Astrocyte of the cerebellum (primary cell): ENCODE results near the gene DOK5.

Experiments used
- DNase-seq: peaks from one replicate; pipeline ENCODE4 v3.0.0-alpha.2; 2011; ENCODE audit warnings: low read depth
- H3K4me3 ChIP-seq: 2 replicates; pipeline ENCODE4 v1.5.1; 2011; ENCODE audit warnings: mild to moderate bottlenecking, low read depth, low read length, moderate library complexity
- in situ Hi-C: cut with HindIII; loops from 2 replicates; pipeline ENCODE4 v1.10.0; 2017; ENCODE audit warnings: low sequenced_read_pairs
- TF ChIP-seq, protein P1 (sequence below): IDR thresholded peaks from 2 replicates; pipeline ENCODE4 v1.5.1; 2012; ENCODE audit warnings: low read length, low read depth, moderate library complexity, mild to moderate bottlenecking; ENCODE audit errors: missing control alignments

The DOK5 gene

GRCh38 chr20:54648421-54649142 is 173.2 kb downstream of the DOK5 start:
- in situ Hi-C loops, result loop anchor here (25.0 kb wide), 1 partner anchor 411 kb away; no protein-coding TSS in a partner anchor
- no peak for DNase-seq
- H3K4me3 ChIP-seq, result no peak overlapping the region
- TF ChIP-seq, protein P1, sequence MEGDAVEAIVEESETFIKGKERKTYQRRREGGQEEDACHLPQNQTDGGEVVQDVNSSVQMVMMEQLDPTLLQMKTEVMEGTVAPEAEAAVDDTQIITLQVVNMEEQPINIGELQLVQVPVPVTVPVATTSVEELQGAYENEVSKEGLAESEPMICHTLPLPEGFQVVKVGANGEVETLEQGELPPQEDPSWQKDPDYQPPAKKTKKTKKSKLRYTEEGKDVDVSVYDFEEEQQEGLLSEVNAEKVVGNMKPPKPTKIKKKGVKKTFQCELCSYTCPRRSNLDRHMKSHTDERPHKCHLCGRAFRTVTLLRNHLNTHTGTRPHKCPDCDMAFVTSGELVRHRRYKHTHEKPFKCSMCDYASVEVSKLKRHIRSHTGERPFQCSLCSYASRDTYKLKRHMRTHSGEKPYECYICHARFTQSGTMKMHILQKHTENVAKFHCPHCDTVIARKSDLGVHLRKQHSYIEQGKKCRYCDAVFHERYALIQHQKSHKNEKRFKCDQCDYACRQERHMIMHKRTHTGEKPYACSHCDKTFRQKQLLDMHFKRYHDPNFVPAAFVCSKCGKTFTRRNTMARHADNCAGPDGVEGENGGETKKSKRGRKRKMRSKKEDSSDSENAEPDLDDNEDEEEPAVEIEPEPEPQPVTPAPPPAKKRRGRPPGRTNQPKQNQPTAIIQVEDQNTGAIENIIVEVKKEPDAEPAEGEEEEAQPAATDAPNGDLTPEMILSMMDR, result no peak

DNA sequence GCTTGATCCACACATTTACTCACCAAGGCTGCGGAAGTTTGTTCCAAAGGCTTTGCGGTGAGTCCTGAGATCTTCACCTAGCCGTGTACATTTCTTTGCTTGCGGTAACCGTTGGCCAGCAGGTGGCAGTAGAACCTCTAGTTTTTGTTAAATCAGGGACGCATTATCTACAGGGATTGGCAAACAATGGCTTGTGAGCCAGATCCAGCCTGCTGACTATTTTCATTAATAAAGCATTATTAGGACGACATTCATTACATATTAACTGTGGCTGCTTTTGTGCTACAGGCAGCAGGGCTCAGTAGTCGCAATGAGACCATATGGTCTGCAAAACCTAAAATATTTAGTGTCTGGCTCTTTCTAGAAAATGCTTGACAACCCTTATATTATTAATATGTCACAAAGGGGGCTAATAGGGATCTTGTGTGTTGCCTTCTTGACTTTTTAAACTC is 174.1 kb downstream of the DOK5 start:
- TF ChIP-seq, protein P1, result peak; percentile 83
- no peak overlapping the region for H3K4me3 ChIP-seq
- peak; percentile 73 for DNase-seq
- in situ Hi-C loops, result loop anchor here (25.0 kb wide), 1 partner anchor 412 kb away; no protein-coding TSS in a partner anchor

- no peak for DNase-seq
- in situ Hi-C loops, result no loop called here
- no peak overlapping the region for H3K4me3 ChIP-seq
- TF ChIP-seq, protein P1, result no peak
Measured at GRCh38 chr20:54650052-54650719, 174.8 kb downstream of the DOK5 start.

DNA sequence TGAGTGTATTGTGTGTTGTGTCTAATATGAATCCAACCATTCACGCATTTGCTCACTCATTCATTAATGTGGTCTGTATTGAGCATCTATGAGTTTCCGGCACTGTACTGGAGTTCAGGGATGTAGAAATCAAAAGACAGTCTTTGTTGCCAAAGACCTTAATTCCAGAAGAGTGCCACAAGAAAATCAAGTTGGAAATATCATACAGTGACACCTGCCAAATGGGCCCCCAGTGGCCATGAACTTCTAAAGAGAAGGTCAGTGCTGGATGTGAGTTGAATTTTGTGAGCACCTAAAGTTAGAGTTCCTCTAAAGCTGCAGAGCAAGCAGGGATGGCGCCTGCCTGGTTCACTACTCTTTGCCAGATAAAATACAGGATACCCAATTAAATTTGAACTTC is 175.9 kb downstream of the DOK5 start:
- DNase-seq, result no peak
- TF ChIP-seq, protein P1, result no peak
- H3K4me3 ChIP-seq, result no peak overlapping the region
- in situ Hi-C loops, result no loop called here

DNA sequence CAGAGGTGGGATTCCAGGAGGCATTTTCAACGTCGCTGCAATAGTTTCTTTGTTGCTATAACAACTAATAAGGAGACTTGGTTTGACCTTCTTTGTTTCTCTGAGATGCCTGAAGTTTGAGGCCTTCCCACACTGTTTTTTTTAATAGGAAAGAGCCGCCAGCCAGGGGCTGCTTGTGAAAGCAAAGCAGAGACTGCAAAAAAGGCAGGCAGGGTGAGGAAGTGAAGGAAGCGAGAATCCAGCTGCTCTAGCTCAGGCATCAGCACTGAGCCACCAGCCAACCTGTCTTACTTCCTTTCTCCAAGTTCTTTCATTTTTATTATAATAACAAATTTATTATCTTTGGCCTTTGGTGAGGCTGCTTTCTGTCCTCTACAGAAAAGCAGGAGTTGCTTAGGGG is 179.1 kb downstream of the DOK5 start:
- H3K4me3 ChIP-seq, result no peak overlapping the region
- no peak for DNase-seq
- TF ChIP-seq, protein P1, result no peak
- in situ Hi-C loops, result no loop called here

DNA sequence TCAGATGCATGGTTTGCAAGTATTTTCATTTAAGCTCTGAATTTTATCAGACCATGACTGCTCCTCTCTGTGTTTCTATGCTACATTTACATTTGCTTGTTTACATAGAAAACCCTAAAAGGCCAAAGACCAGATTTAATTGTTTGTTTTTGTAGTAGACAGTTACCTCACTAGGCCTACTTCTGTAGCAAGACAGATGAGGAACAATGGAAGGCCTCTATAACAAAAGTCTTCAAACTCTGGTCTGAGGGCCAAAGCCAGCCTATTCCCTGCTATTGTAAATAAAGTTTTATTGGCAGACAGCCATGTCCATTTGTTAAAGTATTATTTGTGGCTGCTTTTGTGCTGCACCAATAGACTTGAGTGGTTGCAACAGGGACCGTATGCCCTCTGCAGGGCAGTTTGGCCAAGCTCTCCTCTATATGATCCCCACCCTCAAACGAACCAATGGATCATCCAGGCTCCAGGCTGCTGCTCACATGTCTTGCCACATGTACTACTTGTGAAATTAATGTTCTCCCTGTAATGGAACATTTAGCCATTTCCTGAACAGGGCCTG is 182.0 kb downstream of the DOK5 start:
- in situ Hi-C loops, result no loop called here
- TF ChIP-seq, protein P1, result no peak
- H3K4me3 ChIP-seq, result no peak overlapping the region
- DNase-seq, result no peak
